Suprapubic skin (tissue), 4 donors: ENCODE results near the gene NUP85.
"Not testable (repeated sequence)": the region's sequence is repeated elsewhere in the genome, so short reads cannot be mapped to it uniquely, and the experiment has no call there.

Experiments used
- CTCF ChIP-seq, 2 donors: fragments of 200-600 bp in 1 of 2; fragments of 450-650 bp in 1 of 2; sonication (generic) in 1 of 2; IDR thresholded peaks; one replicate each; pipeline ENCODE4 v1.5.1; 2016 to 2019; ENCODE audit warnings: antibody characterized with exemption in 2 of 2, mild to moderate bottlenecking in 1 of 2, moderate library complexity in 1 of 2
- EP300 ChIP-seq: sonication (generic); formaldehyde crosslinking; IDR thresholded peaks from one replicate; pipeline ENCODE4 v1.6.1; 2017; ENCODE audit warnings: antibody characterized with exemption
- POLR2AphosphoS5 ChIP-seq, 3 donors: sonication (generic); formaldehyde crosslinking; IDR thresholded peaks; one replicate each; pipeline ENCODE4 v1.6.1; 2017; ENCODE audit warnings: antibody characterized with exemption in 3 of 3

GRCh38 chr17:75164606-75165005 is 40.9 kb upstream of the NUP85 start:
- not testable (repeated sequence) for TF ChIP-seq CTCF (IDR thresholded peaks at IDR 0.05); EP300; POLR2AphosphoS5 (IDR thresholded peaks at IDR 0.05)
